DND-41 (cell line): ENCODE measurements around the gene SCN8A.

Source experiments
- CTCF ChIP-seq: IDR thresholded peaks from 2 replicates; pipeline ENCODE4 v1.5.1; 2012; ENCODE audit warnings: borderline replicate concordance, low read length, moderate library complexity, mild to moderate bottlenecking; ENCODE audit not compliant: poor library complexity, severe bottlenecking; ENCODE audit errors: extremely low read depth
- EZH2 ChIP-seq: IDR thresholded peaks from 3 replicates; pipeline ENCODE4 v1.6.1; 2012; ENCODE audit warnings: borderline replicate concordance, low read depth, mild to moderate bottlenecking, moderate library complexity, low read length, inconsistent platforms; ENCODE audit not compliant: severe bottlenecking

DNA sequence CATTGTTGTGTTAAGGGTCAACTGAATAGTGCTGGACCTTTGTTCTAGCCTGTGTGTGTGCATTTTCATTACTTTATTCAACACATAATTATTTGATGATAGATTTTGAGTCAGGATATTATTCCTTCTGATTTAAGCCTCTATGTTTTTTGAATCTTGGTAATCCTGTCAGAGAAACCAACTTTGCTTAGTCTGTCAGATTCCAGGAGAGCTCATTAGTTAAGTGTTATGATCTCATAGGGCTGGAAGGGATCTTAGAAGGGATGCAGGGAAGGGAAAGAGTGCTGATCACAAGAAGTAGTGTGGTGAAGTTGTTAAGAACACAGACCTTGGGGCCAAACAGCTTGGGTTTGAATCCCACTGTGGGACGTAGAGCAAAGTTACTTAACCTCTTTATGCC, 52.9 kb downstream of the SCN8A start:
- TF ChIP-seq EZH2 (no peak), CTCF (no peak)
